ENCODE measurements around the gene HNRNPA0. TPM values are rescaled to one million over a fixed set of nuclear protein-coding genes. Genes with fewer than 3 reads are reported as not detected.
A peak's percentile ranks its signal among the peaks of the same experiment; 100 is the strongest.

The HNRNPA0 gene
- polyA plus RNA-seq, 1 donor from 2014 or later: 80.3 TPM

GRCh38 chr5:137733006-137733405, 21.2 kb downstream of the HNRNPA0 start:
- TF ChIP-seq SMC3 (conservative IDR thresholded peaks at IDR 0.05; ENCODE audit: poor library complexity) (no peak), RAD21 (conservative IDR thresholded peaks at IDR 0.05) (no peak), MXI1 (conservative IDR thresholded peaks at IDR 0.05; ENCODE audit: poor library complexity, severe bottlenecking) (no peak), REST (IDR thresholded peaks at IDR 0.05; ENCODE audit: borderline replicate concordance) (no peak), POLR2AphosphoS5 (IDR thresholded peaks at IDR 0.05) (no peak), EP300 (conservative IDR thresholded peaks at IDR 0.05; ENCODE audit: poor library complexity, severe bottlenecking) (no peak), TAF1 (IDR thresholded peaks at IDR 0.05; ENCODE audit: low read depth) (no peak), EZH2 (IDR thresholded peaks at IDR 0.05; ENCODE audit: borderline replicate concordance, insufficient read depth, low read length, poor library complexity, severe bottlenecking) (no peak)
- TF ChIP-seq, protein P1, sequence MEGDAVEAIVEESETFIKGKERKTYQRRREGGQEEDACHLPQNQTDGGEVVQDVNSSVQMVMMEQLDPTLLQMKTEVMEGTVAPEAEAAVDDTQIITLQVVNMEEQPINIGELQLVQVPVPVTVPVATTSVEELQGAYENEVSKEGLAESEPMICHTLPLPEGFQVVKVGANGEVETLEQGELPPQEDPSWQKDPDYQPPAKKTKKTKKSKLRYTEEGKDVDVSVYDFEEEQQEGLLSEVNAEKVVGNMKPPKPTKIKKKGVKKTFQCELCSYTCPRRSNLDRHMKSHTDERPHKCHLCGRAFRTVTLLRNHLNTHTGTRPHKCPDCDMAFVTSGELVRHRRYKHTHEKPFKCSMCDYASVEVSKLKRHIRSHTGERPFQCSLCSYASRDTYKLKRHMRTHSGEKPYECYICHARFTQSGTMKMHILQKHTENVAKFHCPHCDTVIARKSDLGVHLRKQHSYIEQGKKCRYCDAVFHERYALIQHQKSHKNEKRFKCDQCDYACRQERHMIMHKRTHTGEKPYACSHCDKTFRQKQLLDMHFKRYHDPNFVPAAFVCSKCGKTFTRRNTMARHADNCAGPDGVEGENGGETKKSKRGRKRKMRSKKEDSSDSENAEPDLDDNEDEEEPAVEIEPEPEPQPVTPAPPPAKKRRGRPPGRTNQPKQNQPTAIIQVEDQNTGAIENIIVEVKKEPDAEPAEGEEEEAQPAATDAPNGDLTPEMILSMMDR (IDR thresholded peaks at IDR 0.05; ENCODE audit: poor library complexity, severe bottlenecking): no peak
- H3K9me3 ChIP-seq (ENCODE audit: low read length): no peaks in the 10 kb centered on the region
- H3K27ac ChIP-seq (ENCODE audit: low read length): no peak overlapping the region
- peaks cover 5% of the 10 kb centered on the region for H3F3A ChIP-seq (ENCODE audit: insufficient read depth, low read length, poor library complexity, severe bottlenecking)
- peak overlapping the region; percentile 82 for H3K4me2 ChIP-seq (ENCODE audit: low read length)
- peak overlapping the region; percentile 79 for H3K4me3 ChIP-seq (ENCODE audit: low read length)
- H3K9ac ChIP-seq (ENCODE audit: low read length): no peak overlapping the region
- no peaks in the 10 kb centered on the region for H3K27me3 ChIP-seq (ENCODE audit: insufficient read depth, low read depth, low read length)
- H3K79me2 ChIP-seq (replicated peaks; ENCODE audit: insufficient read depth, low read length): peaks cover 27% of the 10 kb centered on the region
- no peaks in the 10 kb centered on the region for H3K9me2 ChIP-seq (ENCODE audit: insufficient read depth, low read length)
- no peaks in the 10 kb centered on the region for H3K36me3 ChIP-seq (ENCODE audit: insufficient read depth, low read length)
- no peaks in the 10 kb centered on the region for H4K20me1 ChIP-seq (ENCODE audit: insufficient read depth)
- no peak overlapping the region for H2AFZ ChIP-seq (ENCODE audit: low read depth, low read length)

GRCh38 chr5:137731176-137731575, 23.0 kb downstream of the HNRNPA0 start:
- Histone ChIP-seq H3K36me3 (ENCODE audit: insufficient read depth, low read length) (no peaks in the 10 kb centered on the region), H3K9ac (ENCODE audit: low read length) (no peak overlapping the region), H3K4me3 (ENCODE audit: low read length) (no peak overlapping the region), H3F3A (ENCODE audit: insufficient read depth, low read length, poor library complexity, severe bottlenecking) (peaks cover 5% of the 10 kb centered on the region), H3K27ac (ENCODE audit: low read length) (no peak overlapping the region), H2AFZ (ENCODE audit: low read depth, low read length) (no peak overlapping the region), H3K9me3 (ENCODE audit: low read length) (no peaks in the 10 kb centered on the region), H3K27me3 (ENCODE audit: insufficient read depth, low read depth, low read length) (no peaks in the 10 kb centered on the region), H3K79me2 (replicated peaks; ENCODE audit: insufficient read depth, low read length) (peaks cover 31% of the 10 kb centered on the region), H4K20me1 (ENCODE audit: insufficient read depth) (no peaks in the 10 kb centered on the region), H3K4me2 (ENCODE audit: low read length) (no peak overlapping the region), H3K9me2 (ENCODE audit: insufficient read depth, low read length) (no peaks in the 10 kb centered on the region)
- TF ChIP-seq TAF1 (IDR thresholded peaks at IDR 0.05; ENCODE audit: low read depth): no peak
- no peak for TF ChIP-seq EP300 (conservative IDR thresholded peaks at IDR 0.05; ENCODE audit: poor library complexity, severe bottlenecking)
- TF ChIP-seq REST (IDR thresholded peaks at IDR 0.05; ENCODE audit: borderline replicate concordance): no peak
- no peak for TF ChIP-seq POLR2AphosphoS5 (IDR thresholded peaks at IDR 0.05)
- no peak for TF ChIP-seq EZH2 (IDR thresholded peaks at IDR 0.05; ENCODE audit: borderline replicate concordance, insufficient read depth, low read length, poor library complexity, severe bottlenecking)
- no peak for TF ChIP-seq RAD21 (conservative IDR thresholded peaks at IDR 0.05)
- TF ChIP-seq, protein P1 (IDR thresholded peaks at IDR 0.05; ENCODE audit: poor library complexity, severe bottlenecking): no peak
- no peak for TF ChIP-seq SMC3 (conservative IDR thresholded peaks at IDR 0.05; ENCODE audit: poor library complexity)
- TF ChIP-seq MXI1 (conservative IDR thresholded peaks at IDR 0.05; ENCODE audit: poor library complexity, severe bottlenecking): no peak
